Stimulated activated CD4-positive, alpha-beta T cell treated with anti-CD3 and anti-CD28 coated beads, Interleukin-2, amount 100 ng/mL, for 48 hours (primary cell): ENCODE data around the gene PARL.
A peak's percentile ranks its signal among the peaks of the same experiment; 100 is the strongest.

Source experiments
- DNase-seq, 2 donors: peaks; one replicate each; pipeline ENCODE4 v3.0.0-alpha.2; 2020

Gene PARL, protein sequence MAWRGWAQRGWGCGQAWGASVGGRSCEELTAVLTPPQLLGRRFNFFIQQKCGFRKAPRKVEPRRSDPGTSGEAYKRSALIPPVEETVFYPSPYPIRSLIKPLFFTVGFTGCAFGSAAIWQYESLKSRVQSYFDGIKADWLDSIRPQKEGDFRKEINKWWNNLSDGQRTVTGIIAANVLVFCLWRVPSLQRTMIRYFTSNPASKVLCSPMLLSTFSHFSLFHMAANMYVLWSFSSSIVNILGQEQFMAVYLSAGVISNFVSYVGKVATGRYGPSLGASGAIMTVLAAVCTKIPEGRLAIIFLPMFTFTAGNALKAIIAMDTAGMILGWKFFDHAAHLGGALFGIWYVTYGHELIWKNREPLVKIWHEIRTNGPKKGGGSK

DNA sequence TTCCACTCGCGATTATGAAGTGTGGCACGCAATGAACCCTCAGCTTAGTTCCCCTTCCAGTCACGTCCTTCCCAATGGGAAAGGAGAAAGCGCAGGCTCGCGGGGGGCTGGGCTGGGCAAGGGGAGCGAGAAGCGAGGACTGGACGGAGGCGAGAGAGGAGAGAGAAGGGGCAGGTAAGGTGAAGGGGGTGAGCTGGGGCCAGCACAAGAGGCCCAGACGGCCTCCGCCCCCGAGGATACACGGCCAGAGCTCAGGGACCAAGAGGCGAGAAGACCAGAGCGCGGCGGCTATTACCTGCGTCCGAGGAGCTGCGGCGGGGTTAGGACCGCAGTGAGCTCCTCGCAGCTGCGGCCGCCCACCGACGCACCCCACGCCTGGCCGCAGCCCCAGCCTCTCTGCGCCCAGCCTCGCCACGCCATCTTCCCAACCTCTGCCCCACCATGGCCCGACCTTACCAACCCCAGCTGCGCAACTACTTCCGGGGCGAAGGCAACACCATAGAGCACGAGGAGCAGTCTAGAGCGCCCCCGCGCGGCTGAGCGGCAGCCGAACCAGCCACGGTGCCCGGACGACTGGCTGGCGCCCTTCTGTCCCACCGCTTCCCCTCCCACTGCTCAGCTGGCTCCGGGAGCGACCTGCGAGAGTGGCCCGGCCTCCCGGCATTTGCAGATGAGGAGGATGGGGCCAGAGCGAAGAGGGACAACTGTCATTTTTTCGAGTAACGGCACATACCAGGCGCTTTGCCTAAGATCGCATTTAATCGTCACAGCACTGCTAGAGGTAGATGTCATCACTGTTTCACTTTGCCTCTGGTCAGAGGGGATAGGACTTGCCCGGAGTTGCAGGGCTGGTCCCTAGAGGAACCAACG lies at the start of gene PARL:
Gene PARL (minus strand): TSS at position 454 of the 870 bp plus-strand sequence. CDS start 34 bp downstream, at position 420.
- DNase-seq = peak; percentile 98

- DNase-seq = no peak
Measured at GRCh38 chr3:183933160-183933559, 48.5 kb upstream of the PARL start.

GRCh38 chr3:183931881-183932280 lies 47.2 kb upstream of the PARL start:
- no peak for DNase-seq

DNA sequence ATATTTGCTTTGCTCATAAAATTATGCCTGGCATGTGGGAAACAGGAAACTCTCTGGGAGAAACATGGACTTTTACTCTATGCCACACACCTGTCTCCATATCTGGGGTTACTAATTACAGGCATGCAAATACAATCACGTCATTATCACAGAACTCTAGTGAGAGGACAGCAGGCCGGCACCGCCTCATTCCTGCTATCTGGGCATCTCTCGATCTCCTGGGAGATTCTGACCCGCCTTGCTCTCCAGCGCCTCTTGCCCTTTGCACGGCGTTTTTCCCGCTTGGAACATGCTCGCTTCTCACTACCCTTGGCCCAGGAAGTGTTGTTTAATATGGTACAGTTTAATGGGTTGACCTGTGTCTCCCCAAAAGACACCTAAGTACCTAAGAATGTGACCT lies 45.4 kb upstream of the PARL start:
- DNase-seq = no peak

DNA sequence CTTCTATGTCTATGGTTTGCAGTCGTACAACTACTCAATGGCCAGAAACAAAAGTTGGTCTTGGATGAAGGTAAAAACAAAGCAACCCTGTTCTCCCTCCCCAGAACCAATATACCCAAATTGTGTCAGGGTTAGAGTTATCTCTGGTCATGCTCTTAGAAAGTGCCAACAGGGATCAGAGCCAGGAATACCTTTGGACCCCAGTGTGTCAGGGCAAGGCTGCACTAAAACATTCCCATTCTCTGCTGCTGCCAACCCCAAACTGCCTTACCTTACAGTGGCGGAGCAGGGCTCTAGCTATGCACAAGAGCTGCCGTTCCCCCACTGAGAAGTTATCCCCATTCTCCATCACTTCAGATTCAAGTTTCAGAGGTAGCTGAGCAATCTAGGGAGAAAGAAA lies 42.4 kb upstream of the PARL start:
- DNase-seq = no peak

GRCh38 chr3:183924956-183925355 lies 40.3 kb upstream of the PARL start:
- DNase-seq = no peak

DNA sequence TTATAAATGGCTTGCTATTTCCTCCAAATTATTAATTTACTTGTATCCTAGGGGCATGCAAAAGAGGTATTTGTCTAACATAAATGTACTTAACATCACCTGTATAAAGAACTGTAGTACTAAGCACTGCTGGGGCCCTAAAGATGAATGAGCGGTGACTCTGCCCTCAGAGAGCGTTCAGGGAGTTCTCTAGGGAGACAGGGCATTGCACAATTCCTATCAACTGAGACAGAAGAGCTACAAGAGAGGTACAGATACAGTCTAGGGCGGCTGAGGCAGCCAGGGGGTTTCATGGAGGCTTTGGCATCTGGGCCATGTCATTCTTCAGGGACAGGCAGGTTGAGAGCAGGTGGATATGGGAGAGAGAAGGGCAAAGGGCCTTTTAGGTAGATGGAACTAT lies 39.9 kb upstream of the PARL start:
- DNase-seq = no peak

DNA sequence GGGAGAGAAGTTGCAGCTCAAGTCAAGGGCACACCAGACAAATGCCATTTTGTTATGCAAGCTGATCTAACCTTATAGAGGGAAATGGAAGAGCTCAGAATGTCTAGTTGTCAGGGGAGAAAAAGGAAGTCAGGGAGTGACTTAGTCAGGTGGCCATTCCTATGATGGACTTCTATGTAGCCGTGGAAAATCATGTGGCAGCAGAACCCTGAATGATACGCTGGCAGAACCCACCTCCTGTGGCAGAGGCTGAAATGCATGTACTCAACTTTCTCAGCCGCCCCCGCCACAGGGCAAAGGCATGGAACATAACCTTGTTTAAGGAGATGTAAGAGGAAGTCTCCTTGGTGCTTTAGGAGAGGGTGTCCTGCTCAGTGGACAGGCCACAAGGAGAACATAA lies 37.7 kb upstream of the PARL start:
- no peak for DNase-seq

GRCh38 chr3:183921096-183921495 lies 36.4 kb upstream of the PARL start:
- DNase-seq = no peak

GRCh38 chr3:183920416-183920815 lies 35.7 kb upstream of the PARL start:
- DNase-seq = no peak

DNA sequence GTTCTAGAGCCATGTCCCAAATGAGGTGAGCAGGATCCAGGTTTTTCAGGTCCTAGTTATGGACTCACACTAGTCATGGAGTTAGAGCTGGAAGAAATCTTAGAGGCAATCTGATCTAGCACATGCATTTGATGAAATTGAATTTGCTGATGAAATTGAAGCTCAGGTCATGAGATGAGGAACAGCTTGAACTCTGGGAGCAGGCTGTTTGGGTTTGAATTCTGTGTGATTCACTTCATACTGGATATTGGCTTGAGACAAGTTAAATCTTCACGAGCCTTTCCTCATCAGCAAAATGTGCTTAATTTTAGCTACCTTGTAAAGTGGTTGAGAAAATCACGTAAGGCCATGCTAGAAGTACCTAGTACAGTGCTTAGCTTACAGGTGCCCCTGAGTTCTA lies 33.5 kb upstream of the PARL start:
- no peak for DNase-seq

DNA sequence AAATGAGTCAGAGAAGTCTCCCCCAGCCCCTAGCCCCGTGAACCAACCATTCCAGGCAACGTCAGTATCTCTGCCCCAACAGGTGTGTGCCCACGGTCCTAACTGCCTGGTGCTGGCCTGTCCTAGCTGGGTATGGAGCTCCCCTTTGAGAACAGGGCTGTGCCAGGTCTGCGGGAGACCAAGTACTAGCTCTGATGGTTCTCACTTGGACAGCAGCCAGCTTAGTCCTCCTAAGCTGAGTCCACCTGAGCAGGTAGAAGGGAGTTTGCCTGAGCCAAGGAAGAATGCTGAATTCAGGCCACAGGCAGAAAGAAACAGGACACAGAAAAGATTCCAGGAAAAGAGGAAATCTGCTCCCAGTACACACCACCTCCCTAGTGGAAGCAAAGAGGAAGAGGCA lies 33.1 kb upstream of the PARL start:
- DNase-seq = no peak

DNA sequence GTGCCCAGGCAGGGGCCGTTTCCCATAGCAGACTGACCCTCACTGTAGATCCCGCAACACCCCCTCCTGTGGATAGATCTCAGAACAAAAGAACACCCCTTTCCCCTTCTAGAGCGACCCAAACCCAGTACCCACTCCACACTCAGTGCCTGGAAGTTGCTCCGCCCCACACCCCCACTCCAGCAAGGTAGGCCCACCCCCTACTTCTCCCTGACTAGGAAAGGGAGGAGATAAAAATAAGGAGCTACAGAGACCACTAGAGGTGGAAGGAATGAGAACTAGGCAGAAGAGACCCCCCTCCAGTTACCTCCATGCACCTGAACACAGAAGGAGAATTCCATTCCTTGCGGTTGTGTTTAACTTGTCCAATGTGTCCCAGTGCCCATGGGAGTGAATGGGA lies 30.2 kb upstream of the PARL start:
- no peak for DNase-seq

DNA sequence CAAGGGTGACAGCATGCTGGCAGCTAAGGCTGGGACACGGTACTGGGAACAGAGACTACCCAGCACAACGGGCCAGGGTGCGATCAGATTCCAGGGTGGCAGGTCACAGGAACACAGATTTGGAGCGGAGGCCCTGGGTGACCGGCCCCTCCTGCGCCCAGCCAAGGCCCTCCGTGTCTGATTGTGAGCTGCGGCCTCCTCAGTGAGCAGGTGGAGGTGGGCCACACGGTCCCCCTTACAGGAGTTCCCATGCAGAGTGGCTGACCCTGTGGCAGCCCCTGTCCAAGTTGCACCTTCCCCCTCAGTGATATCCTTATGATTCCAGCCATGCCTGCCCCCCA lies 28.9 kb upstream of the PARL start:
- no peak for DNase-seq

DNA sequence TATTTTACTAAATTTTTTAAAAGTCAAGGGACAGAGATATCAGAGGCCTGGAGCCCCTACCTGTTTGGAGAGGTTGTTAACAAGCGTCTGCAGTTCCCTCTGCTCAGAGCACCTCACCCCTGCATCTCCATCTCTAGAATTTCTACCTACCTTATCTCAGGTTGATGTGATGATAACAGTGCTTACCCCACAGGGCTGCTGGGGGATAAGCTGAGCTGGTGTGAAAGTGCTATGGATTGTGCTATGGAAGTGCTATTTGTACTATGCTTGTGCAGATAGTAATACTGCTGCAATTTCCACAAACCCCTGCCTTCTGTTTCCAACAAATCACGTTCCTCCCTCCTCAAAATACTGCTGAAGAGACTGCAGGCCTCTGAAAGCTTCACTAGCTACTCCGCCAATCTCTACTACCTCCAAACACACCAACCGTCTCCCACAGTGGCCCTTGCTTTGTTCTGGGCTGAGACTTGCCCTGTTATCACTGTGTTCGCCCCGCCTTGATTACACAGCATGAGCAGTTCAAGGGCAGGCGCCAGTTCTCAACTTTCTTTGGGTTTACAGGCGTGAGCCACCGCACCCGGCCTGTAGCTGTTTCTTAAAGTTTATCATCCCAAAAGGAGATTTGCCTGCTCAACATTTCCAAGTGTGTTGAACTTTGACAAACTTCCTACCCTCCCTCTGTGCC lies 28.4 kb upstream of the PARL start:
- DNase-seq = no peak

DNA sequence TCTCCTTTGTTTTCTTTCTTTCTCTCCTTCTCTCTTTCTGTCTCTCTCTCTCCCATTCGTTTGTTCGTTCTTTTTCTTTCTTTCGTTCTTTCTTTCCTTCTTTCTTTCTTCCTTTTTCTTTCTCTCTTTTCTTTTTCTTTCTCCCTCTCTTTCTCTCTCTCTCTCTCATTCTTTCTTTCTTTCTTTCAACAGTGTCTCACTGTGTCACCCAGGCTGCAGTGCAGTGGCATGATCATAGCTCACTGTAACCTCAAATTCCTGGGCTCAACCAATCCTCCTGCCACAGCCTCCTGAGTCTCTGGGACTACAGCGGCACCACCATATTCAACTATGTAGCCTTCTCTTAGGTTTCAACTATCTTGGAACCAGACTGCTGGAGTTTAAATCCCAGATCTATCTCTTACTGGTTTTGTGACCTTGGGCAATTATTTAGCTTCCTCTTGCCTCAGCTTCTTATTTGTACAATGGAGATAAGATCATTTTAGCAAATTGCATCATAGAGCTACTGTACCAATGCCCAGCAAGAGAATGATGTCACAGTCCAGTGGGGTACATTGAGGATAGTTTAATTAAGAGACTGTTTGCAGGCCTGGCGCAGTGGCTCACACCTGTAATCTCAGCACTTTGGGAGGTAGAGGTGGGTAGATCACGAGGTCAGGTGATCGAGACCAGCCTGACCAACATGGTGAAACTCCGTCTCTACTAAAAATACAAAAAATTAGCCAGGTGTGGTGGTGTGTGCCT lies 27.3 kb upstream of the PARL start:
- no peak for DNase-seq

DNA sequence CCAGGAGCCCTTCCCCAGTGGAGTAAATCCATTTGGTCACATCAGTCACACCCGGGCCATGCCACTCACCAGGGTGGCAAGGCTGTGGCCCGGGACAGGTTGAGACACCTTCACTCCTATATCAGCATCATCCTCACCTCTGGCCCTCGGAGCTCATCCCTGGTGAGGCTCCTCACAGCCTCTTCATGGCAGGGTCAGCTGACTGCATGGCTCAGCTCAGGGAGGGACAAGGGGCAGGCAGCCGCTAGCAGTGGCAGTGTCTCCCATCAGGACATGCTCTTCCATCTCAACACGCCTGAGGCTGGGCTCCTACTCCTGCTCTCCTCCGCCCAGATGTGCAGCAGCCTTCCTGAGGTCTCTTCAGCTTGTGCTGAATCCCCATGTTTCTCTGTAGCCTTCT lies 26.4 kb upstream of the PARL start:
- DNase-seq = no peak

- DNase-seq = no peak
Measured at GRCh38 chr3:183909030-183909600, 24.4 kb upstream of the PARL start.

GRCh38 chr3:183907911-183908331 lies 23.2 kb upstream of the PARL start:
- DNase-seq = no peak

- DNase-seq = no peak
Measured at GRCh38 chr3:183907176-183907575, 22.5 kb upstream of the PARL start.

GRCh38 chr3:183906234-183906921 lies 21.7 kb upstream of the PARL start:
- DNase-seq = no peak
